ENCODE measurements around the gene ATG9A.

ATG9A gene

GRCh38 chr2:219175928-219176817 is 53.3 kb downstream of the ATG9A start:
- DNase-seq = no peak

GRCh38 chr2:219175486-219175885 is 54.0 kb downstream of the ATG9A start:
- DNase-seq = no peak

GRCh38 chr2:219174801-219175200 is 54.6 kb downstream of the ATG9A start:
- no peak for DNase-seq

GRCh38 chr2:219174146-219174545 is 55.3 kb downstream of the ATG9A start:
- DNase-seq = no peak

GRCh38 chr2:219173176-219173575 is 56.3 kb downstream of the ATG9A start:
- no peak for DNase-seq

GRCh38 chr2:219172231-219173154 is 56.9 kb downstream of the ATG9A start:
- DNase-seq = no peak

- DNase-seq = no peak
These were observed 58.2 kb downstream of the ATG9A start for GRCh38 chr2:219171231-219171651.

- DNase-seq = no peak
These were observed 59.3 kb downstream of the ATG9A start, which contains the start of gene SLC23A3 for GRCh38 chr2:219169930-219170654. TSS of gene SLC23A3 (minus strand) at chr2:219170029. CDS start at chr2:219169984, 45 bp downstream.
